ENCODE data around the gene SRGAP2C. TPM values are rescaled to one million over a fixed set of nuclear protein-coding genes. Genes with fewer than 3 reads are reported as not detected.
"Not testable (repeated sequence)": the region's sequence is repeated elsewhere in the genome, so short reads cannot be mapped to it uniquely, and the experiment has no call there.

The SRGAP2C gene
- total RNA-seq, 1 experiment from 2014 or later: 9.2 TPM

- not testable (repeated sequence) for DNase-seq (ENCODE audit: low read depth)
Measured at GRCh38 chr1:121332141-121332540, 147.4 kb downstream of the SRGAP2C start.

DNA sequence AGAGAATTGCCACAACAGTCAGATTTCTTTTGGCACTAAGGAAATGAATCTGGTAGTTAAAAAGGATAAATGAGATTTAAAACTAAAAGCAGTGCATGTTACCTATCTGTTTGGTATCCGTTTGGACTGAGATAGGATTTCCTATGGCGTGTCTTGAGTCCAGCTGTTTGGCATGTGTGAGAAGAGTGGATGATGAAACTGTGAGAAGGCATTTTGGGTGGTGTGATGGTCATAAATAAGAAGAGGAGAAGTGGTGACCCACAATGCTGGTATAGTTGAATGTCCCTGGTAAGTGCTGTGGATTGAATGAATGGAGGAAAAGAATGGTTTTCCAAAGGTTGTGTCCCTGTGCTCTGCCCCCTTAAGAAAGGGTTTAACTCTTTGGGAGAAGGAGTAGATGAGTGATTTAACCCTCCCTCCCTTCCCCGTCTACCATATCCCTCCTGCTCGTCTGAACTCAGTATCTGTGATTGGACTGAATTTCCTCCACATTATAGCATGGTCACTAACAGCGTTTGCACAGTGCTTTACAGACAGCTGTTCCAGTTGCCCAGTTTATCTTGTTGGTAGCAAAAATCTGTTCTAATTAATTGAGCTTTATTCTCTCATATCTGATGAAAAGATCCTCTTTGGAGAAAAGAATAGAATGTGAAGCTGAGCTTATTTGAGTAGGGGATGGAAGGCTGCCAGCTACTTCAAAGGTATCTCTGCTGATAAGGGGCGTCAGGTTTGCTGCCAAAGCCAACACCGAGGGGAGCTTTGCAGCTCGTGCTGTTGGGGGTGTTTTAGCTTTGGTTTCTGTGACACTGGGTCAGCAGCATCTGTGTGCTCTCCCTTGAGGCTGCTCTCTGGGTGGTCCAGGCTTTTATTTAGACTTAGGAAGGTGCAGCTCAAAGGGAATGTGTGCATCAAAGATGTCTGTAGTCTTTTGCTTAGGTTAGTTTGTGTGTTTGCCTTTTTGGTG lies 148.1 kb downstream of the SRGAP2C start:
- DNase-seq (ENCODE audit: low read depth): not testable (repeated sequence)

- not testable (repeated sequence) for DNase-seq (ENCODE audit: low read depth)
Measured at GRCh38 chr1:121337958-121338357, 153.2 kb downstream of the SRGAP2C start.

GRCh38 chr1:121339611-121340010 lies 154.8 kb downstream of the SRGAP2C start:
- DNase-seq (ENCODE audit: low read depth): not testable (repeated sequence)

GRCh38 chr1:121343311-121343906 lies 158.6 kb downstream of the SRGAP2C start:
- not testable (repeated sequence) for DNase-seq (ENCODE audit: low read depth)

DNA sequence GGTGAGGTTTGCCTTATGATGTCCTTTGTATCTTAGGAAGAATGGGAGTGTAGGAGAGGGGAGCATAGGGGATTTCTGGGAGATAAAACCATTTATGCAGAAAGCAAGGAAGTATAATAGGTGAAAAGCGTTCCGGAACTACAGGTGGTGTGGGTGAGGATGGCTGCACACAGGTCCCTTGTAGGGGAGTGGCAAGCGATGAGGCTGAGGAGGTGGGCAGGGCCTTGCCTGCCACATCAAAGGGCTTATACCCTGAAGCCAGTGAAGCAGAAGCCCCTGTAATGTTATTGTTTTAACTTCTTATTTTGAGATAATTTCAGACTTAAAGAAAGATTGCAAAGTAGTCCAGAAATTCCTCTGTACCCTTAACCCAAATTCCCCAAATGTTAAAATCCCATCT lies 159.6 kb downstream of the SRGAP2C start:
- DNase-seq (ENCODE audit: low read depth): not testable (repeated sequence)

DNA sequence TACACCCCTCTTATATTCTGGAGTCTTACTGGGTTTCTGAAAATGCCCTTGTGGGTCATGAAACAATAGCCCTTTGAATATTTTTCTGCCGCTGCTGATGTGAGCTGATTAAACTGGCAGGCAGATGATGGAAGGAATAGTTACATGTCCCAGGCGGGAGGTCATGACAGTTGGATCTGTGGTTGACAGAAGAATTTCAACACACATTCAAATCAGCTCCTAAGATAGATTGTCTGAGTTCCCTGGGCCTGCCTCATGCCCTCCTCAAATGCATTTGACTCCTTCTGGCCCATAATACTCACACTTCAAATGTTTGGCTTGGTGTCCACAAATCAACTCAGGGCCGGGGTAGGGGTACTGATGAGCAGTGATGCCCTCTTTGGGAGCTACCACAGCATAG lies 161.9 kb downstream of the SRGAP2C start:
- DNase-seq (ENCODE audit: low read depth): not testable (repeated sequence)

DNA sequence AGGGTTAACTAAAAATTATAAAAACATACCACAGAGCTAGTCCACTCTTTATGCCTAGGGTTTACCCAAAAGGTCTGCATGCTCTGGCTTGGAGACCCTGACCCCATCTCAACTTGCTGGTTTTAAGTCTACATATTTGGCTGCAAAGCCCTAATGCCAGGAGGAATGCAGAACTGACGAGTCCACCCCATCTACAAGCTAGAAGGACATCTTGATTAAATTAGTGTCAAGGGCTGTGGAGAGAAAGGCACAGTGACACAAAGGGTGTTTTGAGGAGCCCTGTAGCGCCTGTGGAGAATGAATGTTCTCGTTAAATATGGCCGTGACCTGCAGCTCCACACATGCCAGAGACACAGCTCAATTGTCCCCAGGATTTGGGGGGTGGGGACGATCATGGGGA lies 162.7 kb downstream of the SRGAP2C start:
- not testable (repeated sequence) for DNase-seq (ENCODE audit: low read depth)

DNA sequence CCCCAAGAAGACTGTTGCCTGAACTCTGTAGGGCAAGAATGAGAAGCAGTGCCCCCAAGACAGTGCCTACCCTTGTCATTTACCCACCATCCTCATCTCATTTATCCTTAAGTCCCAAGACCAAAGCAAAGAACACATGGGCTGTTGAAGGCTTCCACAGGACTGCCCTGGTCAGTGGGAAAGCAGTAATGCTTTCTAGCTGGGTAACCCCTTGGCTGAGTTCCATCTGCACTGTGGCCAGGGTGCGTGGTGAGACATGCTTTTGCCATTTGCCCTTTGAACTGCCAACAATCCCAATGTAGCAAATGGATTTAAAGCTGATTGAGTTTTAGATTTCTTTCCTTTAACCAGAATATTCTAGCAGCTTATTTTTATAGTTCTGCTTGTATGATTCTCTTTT lies 163.3 kb downstream of the SRGAP2C start:
- not testable (repeated sequence) for DNase-seq (ENCODE audit: low read depth)

- not testable (repeated sequence) for DNase-seq (ENCODE audit: low read depth)
Measured at GRCh38 chr1:121349332-121349967, 164.7 kb downstream of the SRGAP2C start.

DNA sequence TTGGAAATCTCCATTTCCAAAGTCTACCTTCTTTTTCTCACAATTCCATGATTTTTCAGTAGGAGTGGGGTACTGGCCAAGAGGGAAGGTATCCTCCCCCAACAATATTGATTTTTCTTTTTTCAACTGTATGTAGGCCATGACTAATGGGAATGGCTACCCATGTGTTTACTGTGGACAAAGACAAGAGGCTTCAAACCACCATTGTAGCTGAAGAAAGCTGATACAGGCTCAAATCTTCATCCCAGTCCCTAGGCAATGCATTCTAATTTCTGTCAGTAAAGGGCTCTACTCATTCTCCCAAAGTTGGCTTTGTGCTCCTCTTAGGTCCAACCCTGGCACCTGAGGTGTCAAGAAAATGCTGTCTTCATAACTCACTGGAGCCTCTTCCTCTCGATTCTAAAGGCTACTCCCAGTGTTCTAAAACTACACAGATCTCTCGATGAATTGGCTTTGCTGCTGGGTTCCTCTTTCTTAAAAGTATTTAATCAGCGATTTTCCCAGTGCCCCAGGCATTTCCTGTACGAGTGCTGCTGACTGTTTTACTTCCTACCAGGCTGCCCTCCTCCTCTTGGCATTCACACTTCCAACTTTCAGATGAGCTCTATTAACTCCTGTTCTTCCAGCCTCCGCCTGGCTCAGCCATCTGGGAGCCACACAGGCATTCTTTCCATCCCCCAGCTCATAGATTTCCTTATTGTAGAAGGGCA lies 171.1 kb downstream of the SRGAP2C start:
- DNase-seq (ENCODE audit: low read depth): not testable (repeated sequence)

DNA sequence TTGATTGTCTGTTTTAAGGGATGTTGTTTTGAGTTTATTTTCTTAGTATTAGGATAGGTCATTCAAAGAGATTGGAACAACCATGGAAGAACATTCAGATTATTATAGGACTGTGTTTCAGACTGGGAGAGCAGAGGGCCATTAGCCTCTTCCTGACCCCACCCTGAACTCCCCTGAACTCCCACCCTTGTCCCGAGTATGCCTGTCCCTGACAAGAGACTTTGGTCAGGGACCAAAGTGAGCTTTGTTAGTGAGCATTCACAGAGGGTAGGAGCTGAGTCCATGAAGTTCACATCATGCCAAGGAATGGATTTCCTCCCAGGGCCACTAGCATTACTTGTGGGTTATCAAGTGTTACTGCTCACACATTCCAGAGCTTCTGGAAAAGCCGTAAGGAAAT lies 172.0 kb downstream of the SRGAP2C start:
- not testable (repeated sequence) for DNase-seq (ENCODE audit: low read depth)

DNA sequence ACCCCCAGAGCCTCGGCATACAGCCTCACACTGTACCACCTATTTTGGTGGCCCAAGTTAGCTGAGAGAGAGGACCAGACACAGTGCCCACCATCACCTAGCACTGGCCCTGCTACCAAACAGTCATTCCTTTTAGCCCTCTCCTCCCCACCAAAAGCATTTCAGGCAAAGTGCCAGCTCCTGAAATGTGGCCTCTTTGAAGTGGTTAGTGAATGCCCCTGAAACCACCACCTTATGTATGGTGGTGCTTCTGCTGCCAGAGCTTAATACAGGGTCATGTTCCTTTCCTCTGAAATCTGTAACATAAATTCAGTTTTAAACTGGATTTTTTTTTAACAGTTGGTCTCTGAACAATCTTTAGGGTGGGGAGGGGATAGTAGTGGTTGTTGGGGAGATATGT lies 175.8 kb downstream of the SRGAP2C start:
- DNase-seq (ENCODE audit: low read depth): not testable (repeated sequence)

DNA sequence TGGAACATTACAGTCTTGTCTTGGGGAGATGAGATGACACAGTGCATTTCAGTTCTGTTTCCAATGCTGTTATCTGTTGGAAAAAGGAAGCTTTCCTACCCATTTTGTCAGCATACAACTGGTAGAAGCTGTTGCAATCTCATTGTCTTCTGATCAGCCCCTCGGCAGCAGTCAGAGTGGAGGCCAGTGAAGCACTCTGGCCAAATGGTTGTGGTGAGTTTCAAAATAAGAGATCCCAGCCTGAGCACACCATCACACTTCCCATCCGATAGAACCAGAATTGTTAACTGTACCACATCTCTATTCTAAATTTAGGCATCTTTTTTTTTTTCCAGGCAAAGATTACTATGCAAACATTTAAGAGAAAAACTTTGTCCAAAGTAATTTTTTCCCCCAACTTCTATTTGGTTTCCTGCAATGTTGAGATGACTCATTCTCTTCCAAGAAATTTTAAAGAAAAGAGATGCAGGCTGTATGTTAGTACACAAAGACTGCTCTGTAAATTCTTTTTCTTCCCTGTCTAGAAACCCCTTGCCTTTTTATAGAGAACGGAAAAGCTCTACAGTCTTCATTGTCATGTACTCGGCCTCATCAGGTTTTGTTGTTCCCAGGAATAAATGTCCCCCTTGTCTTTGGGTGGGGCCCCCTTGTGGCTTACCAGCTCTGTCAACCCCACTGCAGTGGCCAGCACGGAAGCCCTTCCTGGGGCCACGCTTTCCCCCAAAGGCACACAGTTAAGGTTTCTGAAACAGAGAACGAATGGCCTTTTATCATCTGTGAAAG lies 176.9 kb downstream of the SRGAP2C start:
- DNase-seq (ENCODE audit: low read depth): not testable (repeated sequence)

- not testable (repeated sequence) for DNase-seq (ENCODE audit: low read depth)
Measured at GRCh38 chr1:121362234-121362883, 177.6 kb downstream of the SRGAP2C start.

DNA sequence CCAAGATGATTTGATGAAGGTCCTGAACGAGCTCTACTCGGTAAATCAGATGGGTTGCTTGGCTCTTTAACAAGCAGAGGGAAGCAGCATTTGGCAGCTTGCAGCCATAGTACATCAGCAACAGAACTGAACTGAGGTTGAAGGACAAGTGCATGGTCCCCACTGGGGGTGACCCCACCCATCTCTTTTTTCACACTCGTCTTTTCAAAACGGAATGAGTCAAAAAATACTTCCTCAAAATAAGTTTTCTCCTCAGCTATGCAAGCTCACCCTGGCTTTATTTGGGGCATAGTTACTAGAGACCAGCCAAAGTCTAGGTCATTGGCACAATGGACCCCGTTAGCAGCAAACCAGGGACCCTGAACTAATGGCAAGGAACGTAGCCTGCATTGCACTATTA lies 180.5 kb downstream of the SRGAP2C start:
- DNase-seq (ENCODE audit: low read depth): not testable (repeated sequence)

- DNase-seq (ENCODE audit: low read depth): not testable (repeated sequence)
Measured at GRCh38 chr1:121365723-121366122, 180.9 kb downstream of the SRGAP2C start.

DNA sequence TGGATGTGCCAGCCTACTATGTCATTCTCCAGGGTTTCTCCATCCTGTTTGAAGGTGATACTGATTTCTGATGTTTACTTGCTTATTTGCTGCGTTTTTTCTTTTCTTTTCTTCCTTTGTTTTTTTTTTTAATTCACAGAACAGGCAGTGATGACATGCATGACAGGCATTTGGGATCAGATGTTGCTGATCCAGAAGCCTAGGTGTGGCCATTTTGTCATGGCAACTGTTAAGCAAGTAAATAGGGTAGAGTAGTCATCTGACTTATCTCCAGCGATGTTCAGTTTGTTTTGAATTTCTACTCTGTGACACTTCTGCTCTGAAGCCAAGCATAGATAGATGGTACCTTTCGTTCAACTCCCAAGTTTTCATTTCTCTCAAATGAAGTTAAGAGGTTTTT lies 181.4 kb downstream of the SRGAP2C start:
- DNase-seq (ENCODE audit: low read depth): not testable (repeated sequence)

DNA sequence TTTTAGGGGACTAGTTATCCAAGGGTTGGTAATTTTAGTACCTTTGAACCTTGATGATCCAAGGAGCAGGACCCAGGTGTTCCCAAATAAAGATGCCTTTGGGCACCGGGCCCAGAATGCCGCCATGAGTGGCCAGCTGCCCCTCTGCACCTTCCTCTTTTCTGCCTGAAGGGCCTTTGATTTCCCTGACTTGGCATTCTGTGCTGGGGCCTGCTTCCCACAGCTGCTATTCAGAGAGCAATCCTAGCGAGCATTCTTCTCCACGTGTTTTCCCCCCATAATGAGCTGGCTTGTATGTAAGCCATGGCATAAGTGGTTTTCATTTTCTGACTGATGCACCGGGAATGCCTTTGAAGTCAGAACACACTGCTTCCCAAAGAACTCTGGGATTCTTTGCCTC lies 184.1 kb downstream of the SRGAP2C start:
- DNase-seq (ENCODE audit: low read depth): not testable (repeated sequence)

GRCh38 chr1:121369959-121370358 lies 185.2 kb downstream of the SRGAP2C start:
- not testable (repeated sequence) for DNase-seq (ENCODE audit: low read depth)
